GM12878 (cell line): ENCODE measurements around the gene LIPE. TPM values are rescaled to one million over a fixed set of nuclear protein-coding genes. Genes with fewer than 3 reads are reported as not detected.

Experiments
- ATAC-seq: fragments of 200-7000 bp; cut with Tn5 transposase; 3 replicates; pipeline ENCODE4 v1.9.1; 2020; ENCODE audit warnings: mild to moderate bottlenecking, moderate library complexity
- BruUV-seq: library from RNA; stranded (reverse); fragments of 400-500 nt; replicated peaks from 2 replicates; lab custom pipeline; 2021; lab: Mats Ljungman, UMichigan
- CTCF ChIA-PET: fragments of 300-600 bp; sonication (Branson Sonifier 250); formaldehyde crosslinking; extraction: SDS; loops from one replicate; lab custom pipeline; 2021; ENCODE audit warnings: inconsistent platforms; lab: Yijun Ruan, JAX
- POLR2A ChIA-PET: fragments of 350-600 bp; formaldehyde crosslinking; extraction: SDS; loops from one replicate; lab custom pipeline; 2021; ENCODE audit warnings: inconsistent platforms; lab: Charles Lee
- RAD21 ChIA-PET: fragments of 300-600 bp; sonication (Branson Sonifier 250); formaldehyde crosslinking; loops from one replicate; lab custom pipeline; 2023; ENCODE audit warnings: antibody characterized with exemption; ENCODE audit not compliant: unreplicated experiment; lab: Charles Lee
- SMC1A ChIA-PET: fragments of 300-600 bp; sonication (Branson Sonifier 250); formaldehyde crosslinking; loops from one replicate; lab custom pipeline; 2023; ENCODE audit not compliant: unreplicated experiment, uncharacterized antibody; lab: Charles Lee
- DNase-seq: peaks from one replicate; pipeline ENCODE4 v3.0.0-alpha.2; 2011; ENCODE audit warnings: low read depth, low spot score
- FAIRE-seq: peaks from 3 replicates; lab custom pipeline; 2011; peaks lifted over from hg19 to GRCh38; lab: Jason Lieb, UNC
- H2AFZ ChIP-seq: 2 replicates; pipeline ENCODE4 v1.6.0; 2011; ENCODE audit warnings: low read depth, low read length, control low read depth; ENCODE audit not compliant: control insufficient read depth
- H3K27ac ChIP-seq: 2 replicates; pipeline ENCODE4 v1.5.1; 2011; ENCODE audit warnings: control low read depth; ENCODE audit not compliant: control insufficient read depth, insufficient read depth
- H3K27me3 ChIP-seq, 2 experiments: replicated peaks in 1 of 2; 2 replicates each; pipeline versions ENCODE4 v1.6.0 to v1.6.1; 2011; ENCODE audit warnings: low read length in 1 of 2; ENCODE audit not compliant: control insufficient read depth in 2 of 2, insufficient read depth in 2 of 2
- H3K36me3 ChIP-seq, 2 experiments: 2 replicates each; pipeline ENCODE4 v1.5.1; 2011; ENCODE audit warnings: low read length in 1 of 2; ENCODE audit not compliant: control insufficient read depth in 2 of 2, insufficient read depth in 2 of 2
- H3K4me1 ChIP-seq: 2 replicates; pipeline ENCODE4 v1.6.1; 2011; ENCODE audit warnings: mild to moderate bottlenecking, low read length, moderate library complexity, mixed read lengths; ENCODE audit not compliant: control insufficient read depth, insufficient read depth
- H3K4me2 ChIP-seq: 2 replicates; pipeline ENCODE4 v1.6.0; 2011; ENCODE audit warnings: control low read depth; ENCODE audit not compliant: control insufficient read depth, insufficient read depth
- H3K4me3 ChIP-seq: fragments of 200-600 bp; sonication (generic); 2 replicates; pipeline ENCODE4 v1.5.1; 2016
- H3K79me2 ChIP-seq: 2 replicates; pipeline ENCODE4 v1.6.0; 2011; ENCODE audit warnings: low read length; ENCODE audit not compliant: control insufficient read depth, insufficient read depth
- H3K9ac ChIP-seq: 2 replicates; pipeline ENCODE4 v1.8.0; 2011; ENCODE audit warnings: low read length, control low read depth, mixed read lengths; ENCODE audit not compliant: control insufficient read depth, insufficient read depth
- H3K9me3 ChIP-seq: replicated peaks from 3 replicates; pipeline ENCODE4 v1.5.1; 2011; ENCODE audit warnings: mild to moderate bottlenecking, low read length; ENCODE audit not compliant: control insufficient read depth, insufficient read depth
- H4K20me1 ChIP-seq: 2 replicates; pipeline ENCODE4 v1.6.0; 2011; ENCODE audit not compliant: control insufficient read depth, insufficient read depth
- CBX3 ChIP-seq: fragments of 200-600 bp; sonication (generic); IDR thresholded peaks from 2 replicates; pipeline ENCODE4 v1.6.1; 2016; ENCODE audit warnings: low read depth, borderline replicate concordance
- DPF2 ChIP-seq: fragments of 450-650 bp; IDR thresholded peaks from 2 replicates; pipeline ENCODE4 v1.6.1; 2017; ENCODE audit warnings: mild to moderate bottlenecking
- ESRRA ChIP-seq: IDR thresholded peaks from 2 replicates; pipeline ENCODE4 v1.6.1; 2012; ENCODE audit warnings: mild to moderate bottlenecking, low read length, improper control_type of control experiment
- GATAD2B ChIP-seq: fragments of 450-650 bp; conservative IDR thresholded peaks from 2 replicates; pipeline ENCODE4 v1.6.1; 2017; ENCODE audit warnings: low read depth, mild to moderate bottlenecking, moderate library complexity
- HDGF ChIP-seq: fragments of 450-650 bp; IDR thresholded peaks from 2 replicates; pipeline ENCODE4 v1.6.1; 2016; ENCODE audit warnings: antibody characterized with exemption
- RUNX3 ChIP-seq: IDR thresholded peaks from 2 replicates; pipeline ENCODE4 v1.6.1; 2012; ENCODE audit warnings: low read length, inconsistent platforms
- SP1 ChIP-seq: IDR thresholded peaks from one replicate; pipeline ENCODE4 v1.6.1; 2011; ENCODE audit warnings: low read depth, low read length
- ZNF217 ChIP-seq: fragments of 450-650 bp; IDR thresholded peaks from 2 replicates; pipeline ENCODE4 v1.6.1; 2017; ENCODE audit warnings: antibody characterized with exemption, mild to moderate bottlenecking
- ZNF384 ChIP-seq: IDR thresholded peaks from 2 replicates; pipeline ENCODE4 v1.6.1; 2012; ENCODE audit warnings: low read depth, mild to moderate bottlenecking, low read length, improper control_type of control experiment, borderline replicate concordance
- ZSCAN29 ChIP-seq: fragments of 450-650 bp; IDR thresholded peaks from 2 replicates; pipeline ENCODE4 v1.6.1; 2017; ENCODE audit warnings: mild to moderate bottlenecking, moderate library complexity
- WGBS: methylation state at CpG from one replicate; pipeline ENCODE4 v1.1.6; 2016; ENCODE audit warnings: low lambda C conversion rate; ENCODE audit not compliant: insufficient replicate concordance, insufficient coverage; ENCODE audit errors: missing lambda C conversion rate; 5-methylcytosine and 5-hydroxymethylcytosine counted together
- in situ Hi-C: fragments of 300-500 bp; cut with MboI; formaldehyde crosslinking; loops from 9 replicates; pipeline ENCODE4 v1.14.3; 2018; ENCODE audit warnings: mixed read lengths
- intact Hi-C: fragments of 100-400 bp; cut with micrococcal nuclease; formaldehyde crosslinking; loops from one replicate; pipeline ENCODE4 v1.14.2; 2022; ENCODE audit not compliant: unreplicated experiment
- polyA plus RNA-seq, 11 experiments: library from polyadenylated mRNA; depleted of rRNA in 4 of 11; unstranded in 6 of 11; stranded (reverse) in 5 of 11; fragments of >200 nt; fragmentation: Nextera tagmentation in 4 of 11; fragmentation: Illumina TruSeq in 1 of 11; extraction: Ambion mirVana in 4 of 11; extraction: Trizol in 1 of 11; gene quantifications; 1 replicate in 1 of 11; 2 replicates in 10 of 11; pipeline versions ENCODE4 v1.2.1 to v1.2.3, GENCODE V29; 2011 to 2016; ENCODE audit warnings: inconsistent platforms in 2 of 11, missing spikeins in 2 of 11, low read depth in 1 of 11
- total RNA-seq, 4 experiments: library from RNA; depleted of rRNA in 3 of 4; stranded (reverse); fragments of >200 nt in 3 of 4; fragmentation: Illumina TruSeq in 1 of 4; extraction: Trizol in 1 of 4; gene quantifications; 2 replicates each; pipeline versions ENCODE4 v1.2.1 to v1.2.3, GENCODE V29; 2013 to 2021
- TF ChIP-seq, protein P1 (sequence below): IDR thresholded peaks from 2 replicates; pipeline ENCODE4 v1.6.1; 2012; ENCODE audit warnings: low read length, inconsistent platforms
- TF ChIP-seq, protein P2 (sequence below): fragments of 450-650 bp; IDR thresholded peaks from 2 replicates; pipeline ENCODE4 v1.6.1; 2014; ENCODE audit warnings: mild to moderate bottlenecking

LIPE gene
- total and polyA plus RNA-seq, 10 of the 15 experiments (the other 5 are each of a cell fraction or from before 2014, with no cell fraction given), result 0.02 to 33.3 (median 9.5) TPM

DNA sequence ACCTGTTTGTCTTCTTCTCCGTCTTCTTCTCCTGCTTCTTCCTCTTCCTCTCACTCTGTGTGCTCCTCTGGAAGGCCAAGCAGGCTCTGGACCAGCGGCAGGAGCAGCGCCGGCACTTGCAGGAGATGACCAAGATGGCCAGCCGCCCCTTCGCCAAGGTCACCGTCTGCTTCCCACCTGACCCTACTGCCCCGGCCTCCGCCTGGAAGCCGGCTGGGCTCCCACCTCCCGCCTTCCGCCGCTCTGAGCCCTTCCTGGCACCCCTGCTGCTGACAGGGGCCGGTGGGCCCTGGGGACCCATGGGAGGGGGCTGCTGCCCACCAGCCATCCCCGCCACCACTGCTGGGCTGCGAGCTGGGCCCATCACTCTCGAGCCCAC lies 51.0 kb downstream of the LIPE start:
- intact Hi-C loops, result no loop called here
- SMC1A ChIA-PET, result no interaction called here
- no peaks in the 10 kb centered on the region; a peak in 1 of 4 replicates for H3K27me3 ChIP-seq
- ATAC-seq (no peak), DNase-seq (no peak), FAIRE-seq (no peak)
- H2AFZ ChIP-seq, result no peak overlapping the region
- no peak overlapping the region for H3K27ac ChIP-seq
- 89% methylated on average over 17 of the region's 17 CpGs for WGBS
- RAD21 ChIA-PET, result no interaction called here
- no peak overlapping the region for H3K9ac ChIP-seq
- CTCF ChIA-PET, result no interaction called here
- H3K79me2 ChIP-seq, result no peaks in the 10 kb centered on the region
- H3K9me3 ChIP-seq, result no peaks in the 10 kb centered on the region
- TF ChIP-seq SP1 (no peak), ZNF217 (no peak), DPF2 (no peak), HDGF (no peak), ESRRA (no peak), GATAD2B (no peak), RUNX3 (no peak), ZSCAN29 (no peak), ZNF384 (no peak), CBX3 (no peak)
- TF ChIP-seq, protein P1, sequence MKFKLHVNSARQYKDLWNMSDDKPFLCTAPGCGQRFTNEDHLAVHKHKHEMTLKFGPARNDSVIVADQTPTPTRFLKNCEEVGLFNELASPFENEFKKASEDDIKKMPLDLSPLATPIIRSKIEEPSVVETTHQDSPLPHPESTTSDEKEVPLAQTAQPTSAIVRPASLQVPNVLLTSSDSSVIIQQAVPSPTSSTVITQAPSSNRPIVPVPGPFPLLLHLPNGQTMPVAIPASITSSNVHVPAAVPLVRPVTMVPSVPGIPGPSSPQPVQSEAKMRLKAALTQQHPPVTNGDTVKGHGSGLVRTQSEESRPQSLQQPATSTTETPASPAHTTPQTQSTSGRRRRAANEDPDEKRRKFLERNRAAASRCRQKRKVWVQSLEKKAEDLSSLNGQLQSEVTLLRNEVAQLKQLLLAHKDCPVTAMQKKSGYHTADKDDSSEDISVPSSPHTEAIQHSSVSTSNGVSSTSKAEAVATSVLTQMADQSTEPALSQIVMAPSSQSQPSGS, result no peak
- TF ChIP-seq, protein P2, sequence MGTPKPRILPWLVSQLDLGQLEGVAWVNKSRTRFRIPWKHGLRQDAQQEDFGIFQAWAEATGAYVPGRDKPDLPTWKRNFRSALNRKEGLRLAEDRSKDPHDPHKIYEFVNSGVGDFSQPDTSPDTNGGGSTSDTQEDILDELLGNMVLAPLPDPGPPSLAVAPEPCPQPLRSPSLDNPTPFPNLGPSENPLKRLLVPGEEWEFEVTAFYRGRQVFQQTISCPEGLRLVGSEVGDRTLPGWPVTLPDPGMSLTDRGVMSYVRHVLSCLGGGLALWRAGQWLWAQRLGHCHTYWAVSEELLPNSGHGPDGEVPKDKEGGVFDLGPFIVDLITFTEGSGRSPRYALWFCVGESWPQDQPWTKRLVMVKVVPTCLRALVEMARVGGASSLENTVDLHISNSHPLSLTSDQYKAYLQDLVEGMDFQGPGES, result no peak
- no TSS peak for BruUV-seq
- H3K4me3 ChIP-seq, result no peak overlapping the region
- no peaks in the 10 kb centered on the region for H4K20me1 ChIP-seq
- no peaks in the 10 kb centered on the region for H3K36me3 ChIP-seq
- POLR2A ChIA-PET, result no interaction called here
- H3K4me2 ChIP-seq, result no peak overlapping the region
- in situ Hi-C loops, result no loop called here
- H3K4me1 ChIP-seq, result 0 out of 2 replicates have a peak, but pooled peaks cover 3% of the 10 kb centered on the region
